ENCODE results near the gene PALLD.

The PALLD gene

GRCh38 chr4:168691631-168692369 is 194.9 kb downstream of the PALLD start:
- peaks cover 12% of the 10 kb centered on the region; the same call in 1 of the 2 replicates for H3K4me1 ChIP-seq (ENCODE audit: control insufficient read depth, insufficient read depth, low read length)
- H3K27ac ChIP-seq (ENCODE audit: extremely low read depth, low read depth, low read length): no peak overlapping the region
- CTCF ChIA-PET: interaction anchor here (0.9 kb wide), 1 partner anchor 106 kb away, joined by 3 read pairs; no protein-coding TSS in a partner anchor
- no peak overlapping the region for H3K4me3 ChIP-seq (ENCODE audit: low read depth, low read length)
- H3K9me3 ChIP-seq (ENCODE audit: control insufficient read depth, insufficient read depth, low read depth, low read length): no peaks in the 10 kb centered on the region
- POLR2A ChIA-PET: no interaction called here
- peaks cover 0 to 2% of the 10 kb centered on the region in 2 experiments; a peak in 1 of 3 replicates for H3K36me3 ChIP-seq (ENCODE audit: control insufficient read depth in 2 of 2, insufficient read depth in 1 of 2, low read length in 2 of 2)
- no peak for TF ChIP-seq FEZF1 (tag by site-specific recombination; IDR thresholded peaks at IDR 0.05)
- no peak for TF ChIP-seq HIC1 (tag by site-specific recombination; IDR thresholded peaks at IDR 0.05)
- TF ChIP-seq SCRT1 (tag by site-specific recombination; IDR thresholded peaks at IDR 0.05; ENCODE audit: borderline replicate concordance): no peak
- no peak for TF ChIP-seq ZSCAN5A (tag by site-specific recombination; IDR thresholded peaks at IDR 0.05)
- TF ChIP-seq ZBTB48 (tag by site-specific recombination; IDR thresholded peaks at IDR 0.05): no peak
- TF ChIP-seq KLF7 (tag by site-specific recombination; IDR thresholded peaks at IDR 0.05; ENCODE audit: borderline replicate concordance): no peak
- TF ChIP-seq ZNF777 (tag by site-specific recombination; IDR thresholded peaks at IDR 0.05; ENCODE audit: borderline replicate concordance): no peak
- no peak for TF ChIP-seq ZNF701 (tag by site-specific recombination; IDR thresholded peaks at IDR 0.05)
- TF ChIP-seq REST (tag by site-specific recombination; IDR thresholded peaks at IDR 0.05): no peak
- TF ChIP-seq ZBTB7A (tag by site-specific recombination; IDR thresholded peaks at IDR 0.05; ENCODE audit: low read depth): no peak
- no peak for TF ChIP-seq ZNF501 (tag by site-specific recombination; IDR thresholded peaks at IDR 0.05)
- TF ChIP-seq GLI4 (tag by site-specific recombination; IDR thresholded peaks at IDR 0.05): no peak
- no peak for TF ChIP-seq ZFP41 (tag by site-specific recombination; IDR thresholded peaks at IDR 0.05; ENCODE audit: borderline replicate concordance)
- no peak for TF ChIP-seq BCL6B (tag by site-specific recombination; IDR thresholded peaks at IDR 0.05)

GRCh38 chr4:168693750-168694490 is 197.1 kb downstream of the PALLD start:
- Histone ChIP-seq H3K36me3 (ENCODE audit: control insufficient read depth in 2 of 2, insufficient read depth in 1 of 2, low read length in 2 of 2) (no peaks in the 10 kb centered on the region), H3K4me1 (ENCODE audit: control insufficient read depth, insufficient read depth, low read length) (peaks cover 12% of the 10 kb centered on the region; the same call in 1 of the 2 replicates), H3K4me3 (ENCODE audit: low read depth, low read length) (no peak overlapping the region), H3K27ac (ENCODE audit: extremely low read depth, low read depth, low read length) (no peak overlapping the region), H3K9me3 (ENCODE audit: control insufficient read depth, insufficient read depth, low read depth, low read length) (no peaks in the 10 kb centered on the region)
- CTCF ChIA-PET: no interaction called here
- POLR2A ChIA-PET: no interaction called here
- no peak for TF ChIP-seq ZSCAN18 (tag by site-specific recombination; IDR thresholded peaks at IDR 0.05)
- no peak for TF ChIP-seq TRIM28 (IDR thresholded peaks at IDR 0.05; ENCODE audit: borderline replicate concordance, low read length)
- TF ChIP-seq ZSCAN5A (tag by site-specific recombination; IDR thresholded peaks at IDR 0.05): no peak
- TF ChIP-seq ZBTB8A (tag by site-specific recombination; IDR thresholded peaks at IDR 0.05): no peak
- TF ChIP-seq PRDM6 (tag by site-specific recombination; IDR thresholded peaks at IDR 0.05): peak; percentile 24; the same call in 1 of the 2 replicates

Data from HEK293 (cell line).